ENCODE measurements around the gene TTYH2.
A peak's percentile ranks its signal among the peaks of the same experiment; 100 is the strongest.

TTYH2 gene

GRCh38 chr17:74210191-74211140 lies 2.9 kb upstream of the TTYH2 start:
- no peak overlapping the region for H3K4me3 ChIP-seq (ENCODE audit: low read length)
- TF ChIP-seq CTCF (conservative IDR thresholded peaks at IDR 0.05; ENCODE audit: low read length) = peak; percentile 98
- DNase-seq (ENCODE audit: low read depth) = peak; percentile 51

GRCh38 chr17:74211141-74211911 lies 2.0 kb upstream of the TTYH2 start:
- peak overlapping the region; percentile 74 for H3K4me3 ChIP-seq (ENCODE audit: low read length)
- no peak for TF ChIP-seq CTCF (conservative IDR thresholded peaks at IDR 0.05; ENCODE audit: low read length)
- no peak for DNase-seq (ENCODE audit: low read depth)

GRCh38 chr17:74211912-74212208 lies 1.5 kb upstream of the TTYH2 start:
- DNase-seq (ENCODE audit: low read depth) = no peak
- H3K4me3 ChIP-seq (ENCODE audit: low read length) = peak overlapping the region; percentile 74
- no peak for TF ChIP-seq CTCF (conservative IDR thresholded peaks at IDR 0.05; ENCODE audit: low read length)

GRCh38 chr17:74212209-74212912 lies 1.0 kb upstream of the TTYH2 start:
- peak overlapping the region; percentile 74 for H3K4me3 ChIP-seq (ENCODE audit: low read length)
- TF ChIP-seq CTCF (conservative IDR thresholded peaks at IDR 0.05; ENCODE audit: low read length) = no peak; the same call in 1 of the 2 replicates
- DNase-seq (ENCODE audit: low read depth) = peak; percentile 18

- no peak for TF ChIP-seq CTCF (conservative IDR thresholded peaks at IDR 0.05; ENCODE audit: low read length)
- DNase-seq (ENCODE audit: low read depth) = no peak
- peak overlapping the region; percentile 51 for H3K4me3 ChIP-seq (ENCODE audit: low read length)
Measured at GRCh38 chr17:74213861-74214391, 555 bp downstream of the TTYH2 start.

- no peak for TF ChIP-seq CTCF (conservative IDR thresholded peaks at IDR 0.05; ENCODE audit: low read length)
- no peak overlapping the region for H3K4me3 ChIP-seq (ENCODE audit: low read length)
Measured at GRCh38 chr17:74214484-74215341, 1.3 kb downstream of the TTYH2 start.

More at GRCh38 chr17:74214484-74215341, 1.3 kb downstream of the TTYH2 start:
- no peak for DNase-seq (ENCODE audit: low read depth)

All from AG10803 (cell line).